HG02610 (cell line): ENCODE measurements around the gene PGLYRP3.
"Not testable (repeated sequence)": the region's sequence is repeated elsewhere in the genome, so short reads cannot be mapped to it uniquely, and the experiment has no call there.

Experiments
- ATAC-seq: cut with Tn5 transposase; IDR thresholded peaks from one replicate; pipeline ENCODE4 v1.9.1; 2021; ENCODE audit warnings: mild to moderate bottlenecking, moderate library complexity; ENCODE audit not compliant: unreplicated experiment

The PGLYRP3 gene

GRCh38 chr1:153314388-153314787 is 1.6 kb upstream of the PGLYRP3 start:
- not testable (repeated sequence) for ATAC-seq

- no peak for ATAC-seq
Observed at GRCh38 chr1:153313288-153313687, 536 bp upstream of the PGLYRP3 start.

GRCh38 chr1:153310526-153310925 is 2.2 kb downstream of the PGLYRP3 start:
- ATAC-seq: no peak

- no peak for ATAC-seq
Observed at GRCh38 chr1:153309441-153309840, 3.3 kb downstream of the PGLYRP3 start.

GRCh38 chr1:153308540-153308939 is 4.2 kb downstream of the PGLYRP3 start:
- ATAC-seq: no peak

- ATAC-seq: no peak
Observed at GRCh38 chr1:153307221-153307600, 5.5 kb downstream of the PGLYRP3 start.

- no peak for ATAC-seq
Observed at GRCh38 chr1:153306303-153307220, 6.2 kb downstream of the PGLYRP3 start.

GRCh38 chr1:153305682-153306081 is 7.1 kb downstream of the PGLYRP3 start:
- ATAC-seq: no peak

GRCh38 chr1:153302308-153302707 is 10.4 kb downstream of the PGLYRP3 start:
- ATAC-seq: no peak

GRCh38 chr1:153293851-153294250 is 18.9 kb downstream of the PGLYRP3 start:
- ATAC-seq: no peak

- no peak for ATAC-seq
Observed at GRCh38 chr1:153293480-153293775, 19.3 kb downstream of the PGLYRP3 start.

- no peak for ATAC-seq
Observed at GRCh38 chr1:153292740-153293479, 19.8 kb downstream of the PGLYRP3 start.

- ATAC-seq: no peak
Observed at GRCh38 chr1:153292185-153292584, 20.6 kb downstream of the PGLYRP3 start.

GRCh38 chr1:153291514-153291913 is 21.2 kb downstream of the PGLYRP3 start:
- ATAC-seq: no peak

GRCh38 chr1:153288634-153289275 is 24.0 kb downstream of the PGLYRP3 start:
- no peak for ATAC-seq

- ATAC-seq: peak; percentile 68
Observed at GRCh38 chr1:153277852-153278251, 34.9 kb downstream of the PGLYRP3 start.

GRCh38 chr1:153272186-153272585 is 40.6 kb downstream of the PGLYRP3 start:
- no peak for ATAC-seq

GRCh38 chr1:153271711-153272110 is 41.0 kb downstream of the PGLYRP3 start:
- ATAC-seq: no peak

- no peak for ATAC-seq
Observed at GRCh38 chr1:153265457-153265856, 47.3 kb downstream of the PGLYRP3 start.

- ATAC-seq: peak; percentile 41
Observed at GRCh38 chr1:153262462-153263157, 50.1 kb downstream of the PGLYRP3 start.

- no peak for ATAC-seq
Observed at GRCh38 chr1:153262070-153262366, 50.7 kb downstream of the PGLYRP3 start.
